ENCODE data around the gene STK38L. TPM values are rescaled to one million over a fixed set of nuclear protein-coding genes. Genes with fewer than 3 reads are reported as not detected.

The STK38L gene
- total and polyA plus RNA-seq, 10 of the 15 experiments (the other 5 are each of a cell fraction or from before 2014, with no cell fraction given), result 43.0 to 154 (median 115) TPM

DNA sequence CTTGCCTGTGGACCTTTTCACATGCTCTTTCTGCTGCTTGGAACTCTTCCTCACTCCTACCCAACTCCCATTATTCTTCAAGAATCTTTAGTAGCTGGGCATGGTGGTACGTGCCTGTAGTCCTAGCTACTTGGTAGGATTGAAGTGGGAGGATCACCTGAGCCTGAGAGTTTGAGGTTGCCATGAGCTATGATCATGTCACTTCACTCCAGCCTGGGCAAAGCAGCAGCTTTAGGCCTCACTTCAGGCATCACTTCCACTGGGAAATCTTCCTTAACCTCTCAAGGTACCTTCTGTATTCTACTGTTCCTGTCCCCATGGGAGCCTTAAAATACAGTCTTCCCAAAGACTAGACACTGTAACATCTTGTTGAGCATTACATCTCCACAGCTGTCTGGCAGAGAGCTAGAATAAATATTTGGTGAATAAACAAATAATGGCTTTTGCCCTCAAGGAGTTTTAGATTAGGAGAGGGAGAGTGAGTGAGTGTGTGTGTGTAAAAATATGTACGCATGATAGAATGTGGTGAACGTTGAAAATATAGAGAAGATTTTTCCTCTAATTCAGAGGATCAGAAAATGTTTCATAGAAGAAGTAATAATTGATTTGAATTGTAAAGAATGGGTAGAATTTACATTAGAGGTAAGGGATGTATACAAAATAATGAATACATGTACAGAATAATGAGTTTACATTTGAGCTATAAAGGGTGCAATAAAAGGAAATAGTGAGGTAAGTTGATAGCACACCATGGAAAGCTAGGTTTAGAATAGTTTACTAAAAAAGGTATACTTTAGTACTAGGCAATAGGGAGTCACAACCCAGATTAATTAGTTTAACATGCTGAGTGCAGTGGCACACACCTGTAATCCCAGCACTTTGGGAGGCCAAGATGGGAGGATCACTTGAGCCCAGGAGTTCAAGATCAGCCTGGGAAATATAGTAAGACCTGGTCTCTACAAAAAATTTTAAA is 59.3 kb downstream of the STK38L start:
- Histone ChIP-seq H3K79me2 (ENCODE audit: control insufficient read depth, insufficient read depth, low read length) (no peaks in the 10 kb centered on the region; the same call in none of the 2 replicates), H2AFZ (ENCODE audit: control insufficient read depth, low read depth, low read length) (no peak overlapping the region), H3K27ac (ENCODE audit: control insufficient read depth, insufficient read depth) (no peak overlapping the region), H3K27me3 (replicated peaks in 1 of 2; ENCODE audit: control insufficient read depth in 2 of 2, insufficient read depth in 2 of 2, low read length in 1 of 2) (no peaks in the 10 kb centered on the region), H3K4me2 (ENCODE audit: control insufficient read depth, insufficient read depth) (no peak overlapping the region), H3K4me1 (ENCODE audit: control insufficient read depth, insufficient read depth, low read length) (peaks cover 24% of the 10 kb centered on the region), H3K36me3 (ENCODE audit: control insufficient read depth in 2 of 2, insufficient read depth in 2 of 2, low read length in 1 of 2) (peaks cover 9 to 15% of the 10 kb centered on the region in 2 experiments), H3K9me3 (replicated peaks; ENCODE audit: control insufficient read depth, insufficient read depth, low read length) (peaks cover 2% of the 10 kb centered on the region; the same call in 1 of the 3 replicates), H3K9ac (ENCODE audit: control insufficient read depth, insufficient read depth, low read length) (no peak overlapping the region), H3K4me3 (no peak overlapping the region), H4K20me1 (ENCODE audit: control insufficient read depth, insufficient read depth) (no peaks in the 10 kb centered on the region)
- 100% methylated on average over 3 of the region's 3 CpGs for WGBS (ENCODE audit: insufficient coverage, insufficient replicate concordance, low lambda C conversion rate, missing lambda C conversion rate)
- intact Hi-C loops (cut with micrococcal nuclease; ENCODE audit: unreplicated experiment) (no loop called here), in situ Hi-C loops (cut with MboI) (loop anchor here (5.0 kb wide), 1 partner anchor 281 kb away; the partner anchor contains the start of gene MED21)
- ChIA-PET RAD21 (ENCODE audit: unreplicated experiment) (interaction anchor here (1.0 to 11.3 kb wide), 17 partner anchors 8 to 290 kb away, joined by 3 to 282 read pairs (median 34); partner anchors contain the start of genes BMAL2, MED21, STK38L and TM7SF3), POLR2A (interaction anchor here (0.6 to 2.9 kb wide), 11 partner anchors 14 to 288 kb away, joined by 3 to 24 read pairs (median 6); partner anchors contain the start of gene STK38L), SMC1A (ENCODE audit: uncharacterized antibody, unreplicated experiment) (interaction anchor here (0.8 to 12.2 kb wide), 27 partner anchors 12 to 419 kb away, joined by 3 to 269 read pairs (median 27); partner anchors contain the start of genes BMAL2, MED21 and STK38L), CTCF (interaction anchor here (0.6 to 8.6 kb wide), 22 partner anchors 8 to 398 kb away, joined by 3 to 294 read pairs (median 4); partner anchors contain the start of genes MED21, STK38L and TM7SF3)
- no TSS peak for BruUV-seq (replicated peaks)
- ATAC-seq (no peak; the same call in 2 of the 3 replicates), DNase-seq (ENCODE audit: low read depth, low spot score) (no peak), FAIRE-seq (no peak)
- TF ChIP-seq HCFC1 (IDR thresholded peaks at IDR 0.05; ENCODE audit: low read length) (no peak), HDAC2 (IDR thresholded peaks at IDR 0.05) (no peak), ZNF274 (IDR thresholded peaks at IDR 0.05; ENCODE audit: insufficient read depth, insufficient read length) (no peak), EZH2 (IDR thresholded peaks at IDR 0.05; ENCODE audit: borderline replicate concordance, control insufficient read depth, low read depth, low read length) (no peak), ZNF24 (IDR thresholded peaks at IDR 0.05) (no peak), NR2F1 (conservative IDR thresholded peaks at IDR 0.05) (no peak), SPI1 (IDR thresholded peaks at IDR 0.05; ENCODE audit: borderline replicate concordance, insufficient read depth, low read depth, low read length) (no peak), SUZ12 (IDR thresholded peaks at IDR 0.05; ENCODE audit: unreplicated experiment) (no peak), NBN (IDR thresholded peaks at IDR 0.05) (no peak), RB1 (IDR thresholded peaks at IDR 0.05; ENCODE audit: borderline replicate concordance) (no peak), SUPT20H (IDR thresholded peaks at IDR 0.05; ENCODE audit: borderline replicate concordance, control insufficient read depth, low read depth, low read length) (no peak), JUND (IDR thresholded peaks at IDR 0.05; ENCODE audit: low read depth, low read length) (no peak)

All from GM12878 (cell line).